Neural progenitor cell (in vitro differentiated cells): Measurements from ENCODE around the gene C18orf63.

Source experiments
- EZH2 ChIP-seq: fragments of 200-600 bp; sonication (generic); IDR thresholded peaks from 2 replicates; pipeline ENCODE4 v1.6.1; 2017; ENCODE audit warnings: antibody characterized with exemption, mild to moderate bottlenecking, moderate library complexity
- EZH2phosphoT487 ChIP-seq: fragments of 200-600 bp; sonication (generic); IDR thresholded peaks from 2 replicates; pipeline ENCODE4 v1.6.1; 2017; ENCODE audit warnings: antibody characterized with exemption
- TF ChIP-seq, protein P1 (sequence below): fragments of 200-600 bp; sonication (generic); IDR thresholded peaks from 2 replicates; pipeline ENCODE4 v1.5.1; 2017; ENCODE audit warnings: antibody characterized with exemption, mild to moderate bottlenecking

DNA sequence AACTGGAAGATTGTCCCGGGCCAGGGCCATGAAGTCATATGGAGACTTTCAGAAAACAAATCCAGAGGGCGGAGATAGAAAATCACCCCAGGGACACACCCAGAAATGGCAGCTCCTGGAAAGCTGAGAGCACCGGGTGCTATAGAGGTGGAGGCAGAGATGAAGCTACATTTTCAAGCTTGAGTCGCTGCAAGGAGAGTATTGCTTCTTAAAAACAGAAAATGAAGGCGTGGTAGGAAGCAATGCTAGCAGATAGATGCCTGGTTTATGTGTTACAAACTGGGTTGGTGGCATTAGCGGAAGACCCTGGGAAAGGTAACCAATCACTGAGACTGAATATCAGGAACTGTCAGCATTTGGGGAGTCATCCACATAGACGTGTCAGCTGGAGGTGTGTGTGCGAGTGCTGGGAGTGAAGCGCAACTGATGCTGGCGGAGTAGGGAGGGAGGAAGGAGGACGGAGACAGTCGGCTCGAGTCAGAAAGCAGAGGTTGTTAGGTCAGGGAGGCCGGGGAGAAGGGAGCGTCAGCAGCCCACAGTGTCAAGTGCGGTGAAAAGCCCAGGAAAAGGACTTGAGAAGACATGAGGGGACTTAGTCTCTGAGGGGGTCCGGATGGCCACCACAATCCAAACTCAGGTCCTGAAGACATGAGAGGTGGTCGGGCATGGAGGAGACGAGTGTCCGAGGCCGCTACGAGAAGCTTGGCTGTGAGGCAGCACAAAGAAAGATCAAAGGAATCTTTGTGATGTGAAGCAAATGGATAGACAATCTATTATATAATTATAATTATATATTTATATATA, 45.4 kb downstream of the C18orf63 start:
- TF ChIP-seq, protein P1, sequence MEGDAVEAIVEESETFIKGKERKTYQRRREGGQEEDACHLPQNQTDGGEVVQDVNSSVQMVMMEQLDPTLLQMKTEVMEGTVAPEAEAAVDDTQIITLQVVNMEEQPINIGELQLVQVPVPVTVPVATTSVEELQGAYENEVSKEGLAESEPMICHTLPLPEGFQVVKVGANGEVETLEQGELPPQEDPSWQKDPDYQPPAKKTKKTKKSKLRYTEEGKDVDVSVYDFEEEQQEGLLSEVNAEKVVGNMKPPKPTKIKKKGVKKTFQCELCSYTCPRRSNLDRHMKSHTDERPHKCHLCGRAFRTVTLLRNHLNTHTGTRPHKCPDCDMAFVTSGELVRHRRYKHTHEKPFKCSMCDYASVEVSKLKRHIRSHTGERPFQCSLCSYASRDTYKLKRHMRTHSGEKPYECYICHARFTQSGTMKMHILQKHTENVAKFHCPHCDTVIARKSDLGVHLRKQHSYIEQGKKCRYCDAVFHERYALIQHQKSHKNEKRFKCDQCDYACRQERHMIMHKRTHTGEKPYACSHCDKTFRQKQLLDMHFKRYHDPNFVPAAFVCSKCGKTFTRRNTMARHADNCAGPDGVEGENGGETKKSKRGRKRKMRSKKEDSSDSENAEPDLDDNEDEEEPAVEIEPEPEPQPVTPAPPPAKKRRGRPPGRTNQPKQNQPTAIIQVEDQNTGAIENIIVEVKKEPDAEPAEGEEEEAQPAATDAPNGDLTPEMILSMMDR = no peak
- TF ChIP-seq EZH2 (no peak), EZH2phosphoT487 (no peak)
